ENCODE results near the gene GALNT13. TPM values are rescaled to one million over a fixed set of nuclear protein-coding genes. Genes with fewer than 3 reads are reported as not detected.

Gene GALNT13
- polyA plus RNA-seq, 3 donors from 2014 or later, result not detected

- no peak overlapping the region for H3K27ac Mint-ChIP-seq
- H3K4me3 Mint-ChIP-seq, result no peak overlapping the region
- H3K4me1 Mint-ChIP-seq, result no peaks in the 10 kb centered on the region
- no peak for DNase-seq
- peaks cover 0 to 1% (median 0%) of the 10 kb centered on the region in 3 donors for H3K27me3 Mint-ChIP-seq (ENCODE audit: low read depth in 3 of 3)
- no peaks in the 10 kb centered on the region for H3K36me3 Mint-ChIP-seq
- peaks cover 0 to 23% (median 7%) of the 10 kb centered on the region in 6 donors for H3K9me3 Mint-ChIP-seq
Observed at GRCh38 chr2:154338352-154338967, 466.7 kb downstream of the GALNT13 start.

GRCh38 chr2:154343282-154343681, 471.6 kb downstream of the GALNT13 start:
- peaks cover 0 to 1% (median 0%) of the 10 kb centered on the region in 3 donors for H3K27me3 Mint-ChIP-seq (ENCODE audit: low read depth in 3 of 3)
- no peaks in the 10 kb centered on the region for H3K4me1 Mint-ChIP-seq
- no peak overlapping the region for H3K27ac Mint-ChIP-seq

GRCh38 chr2:154350911-154351310, 479.2 kb downstream of the GALNT13 start:
- H3K9me3 Mint-ChIP-seq, result peaks cover 7 to 31% (median 18%) of the 10 kb centered on the region in 6 donors
- no peaks in the 10 kb centered on the region for H3K27me3 Mint-ChIP-seq (ENCODE audit: low read depth in 3 of 3)
- no peaks in the 10 kb centered on the region for H3K4me1 Mint-ChIP-seq
- no peak overlapping the region for H3K27ac Mint-ChIP-seq
- no peaks in the 10 kb centered on the region for H3K36me3 Mint-ChIP-seq
- H3K4me3 Mint-ChIP-seq, result no peak overlapping the region
- DNase-seq, result no peak

More at GRCh38 chr2:154343282-154343681, 471.6 kb downstream of the GALNT13 start:
- Mint-ChIP-seq H3K36me3 (no peaks in the 10 kb centered on the region), H3K9me3 (peaks cover 0 to 18% (median 8%) of the 10 kb centered on the region in 6 donors), H3K4me3 (no peak overlapping the region)
- DNase-seq, result no peak

GRCh38 chr2:154361276-154361675, 489.6 kb downstream of the GALNT13 start:
- Mint-ChIP-seq H3K4me1 (no peaks in the 10 kb centered on the region), H3K9me3 (peaks cover 6 to 41% (median 18%) of the 10 kb centered on the region in 6 donors), H3K36me3 (no peaks in the 10 kb centered on the region), H3K4me3 (no peak overlapping the region), H3K27me3 (ENCODE audit: low read depth in 3 of 3) (no peaks in the 10 kb centered on the region), H3K27ac (no peak overlapping the region)
- no peak for DNase-seq

GRCh38 chr2:154368153-154368552, 496.4 kb downstream of the GALNT13 start:
- Mint-ChIP-seq H3K27me3 (ENCODE audit: low read depth in 3 of 3) (peaks cover 0 to 3% (median 2%) of the 10 kb centered on the region in 3 donors), H3K36me3 (no peaks in the 10 kb centered on the region), H3K27ac (no peak overlapping the region), H3K4me3 (no peak overlapping the region), H3K9me3 (peaks cover 8 to 51% (median 14%) of the 10 kb centered on the region in 6 donors), H3K4me1 (no peaks in the 10 kb centered on the region)
- DNase-seq, result no peak

GRCh38 chr2:154370873-154371272, 499.2 kb downstream of the GALNT13 start:
- no peaks in the 10 kb centered on the region for H3K4me1 Mint-ChIP-seq
- H3K27me3 Mint-ChIP-seq (ENCODE audit: low read depth in 3 of 3), result peaks cover 0 to 3% (median 2%) of the 10 kb centered on the region in 3 donors
- H3K36me3 Mint-ChIP-seq, result no peaks in the 10 kb centered on the region
- H3K9me3 Mint-ChIP-seq, result peaks cover 5 to 56% (median 13%) of the 10 kb centered on the region in 6 donors
- no peak overlapping the region for H3K4me3 Mint-ChIP-seq
- no peak for DNase-seq
- no peak overlapping the region for H3K27ac Mint-ChIP-seq

GRCh38 chr2:154374416-154374815, 502.7 kb downstream of the GALNT13 start:
- no peaks in the 10 kb centered on the region for H3K36me3 Mint-ChIP-seq
- H3K4me1 Mint-ChIP-seq, result no peaks in the 10 kb centered on the region
- DNase-seq, result no peak
- no peak overlapping the region for H3K27ac Mint-ChIP-seq
- no peak overlapping the region for H3K4me3 Mint-ChIP-seq
- peaks cover 0 to 2% (median 2%) of the 10 kb centered on the region in 3 donors for H3K27me3 Mint-ChIP-seq (ENCODE audit: low read depth in 3 of 3)
- peaks cover 3 to 47% (median 8%) of the 10 kb centered on the region in 6 donors for H3K9me3 Mint-ChIP-seq

GRCh38 chr2:154375579-154375931, 503.8 kb downstream of the GALNT13 start:
- Mint-ChIP-seq H3K36me3 (no peaks in the 10 kb centered on the region), H3K4me3 (no peak overlapping the region), H3K27ac (no peak overlapping the region), H3K9me3 (peaks cover 0 to 38% (median 6%) of the 10 kb centered on the region in 6 donors), H3K4me1 (no peaks in the 10 kb centered on the region), H3K27me3 (ENCODE audit: low read depth in 3 of 3) (no peaks in the 10 kb centered on the region)
- no peak for DNase-seq

GRCh38 chr2:154381931-154382794, 510.4 kb downstream of the GALNT13 start:
- Mint-ChIP-seq H3K36me3 (no peaks in the 10 kb centered on the region), H3K27me3 (ENCODE audit: low read depth in 3 of 3) (peaks cover 0 to 2% (median 0%) of the 10 kb centered on the region in 3 donors), H3K4me1 (no peaks in the 10 kb centered on the region), H3K9me3 (peaks cover 0 to 14% (median 4%) of the 10 kb centered on the region in 6 donors), H3K4me3 (no peak overlapping the region), H3K27ac (no peak overlapping the region)
- no peak for DNase-seq

GRCh38 chr2:154386186-154386585, 514.5 kb downstream of the GALNT13 start:
- no peak for DNase-seq
- Mint-ChIP-seq H3K4me3 (no peak overlapping the region), H3K36me3 (peaks cover 0 to 5% (median 0%) of the 10 kb centered on the region in 3 donors), H3K9me3 (peaks cover 5 to 27% (median 13%) of the 10 kb centered on the region in 6 donors), H3K4me1 (no peaks in the 10 kb centered on the region), H3K27ac (no peak overlapping the region), H3K27me3 (ENCODE audit: low read depth in 3 of 3) (peaks cover 0 to 2% (median 0%) of the 10 kb centered on the region in 3 donors)

GRCh38 chr2:154391051-154391450, 519.3 kb downstream of the GALNT13 start:
- Mint-ChIP-seq H3K27me3 (ENCODE audit: low read depth in 3 of 3) (peaks cover 0 to under 1% (median 0%) of the 10 kb centered on the region in 3 donors), H3K4me1 (no peaks in the 10 kb centered on the region), H3K27ac (no peak overlapping the region), H3K4me3 (no peak overlapping the region), H3K36me3 (peaks cover 0 to 5% (median 0%) of the 10 kb centered on the region in 3 donors), H3K9me3 (peaks cover 6 to 37% (median 16%) of the 10 kb centered on the region in 6 donors)
- DNase-seq, result no peak

- DNase-seq, result no peak
- Mint-ChIP-seq H3K27ac (no peak overlapping the region), H3K4me1 (no peaks in the 10 kb centered on the region), H3K27me3 (ENCODE audit: low read depth in 3 of 3) (no peaks in the 10 kb centered on the region), H3K4me3 (no peak overlapping the region), H3K9me3 (peaks cover 6 to 37% (median 16%) of the 10 kb centered on the region in 6 donors), H3K36me3 (peaks cover 0 to 5% (median 0%) of the 10 kb centered on the region in 3 donors)
Observed at GRCh38 chr2:154392256-154392655, 520.5 kb downstream of the GALNT13 start.

- H3K27me3 Mint-ChIP-seq (ENCODE audit: low read depth in 3 of 3), result no peaks in the 10 kb centered on the region
- no peaks in the 10 kb centered on the region for H3K4me1 Mint-ChIP-seq
- H3K36me3 Mint-ChIP-seq, result peaks cover 0 to 5% (median 0%) of the 10 kb centered on the region in 3 donors
Observed at GRCh38 chr2:154394600-154394999, 522.9 kb downstream of the GALNT13 start.

More at GRCh38 chr2:154394600-154394999, 522.9 kb downstream of the GALNT13 start:
- no peak for DNase-seq
- H3K9me3 Mint-ChIP-seq, result peaks cover 4 to 23% (median 9%) of the 10 kb centered on the region in 6 donors
- H3K27ac Mint-ChIP-seq, result no peak overlapping the region
- no peak overlapping the region for H3K4me3 Mint-ChIP-seq

All from immature natural killer cell (primary cell).